Mesenteric fat pad (tissue), 1 donor: ENCODE data around the gene ARIH2. TPM values are rescaled to one million over a fixed set of nuclear protein-coding genes. Genes with fewer than 3 reads are reported as not detected.
"Not testable (repeated sequence)": the region's sequence is repeated elsewhere in the genome, so short reads cannot be mapped to it uniquely, and the experiment has no call there.

Source experiments
- DNase-seq: peaks from one replicate; pipeline ENCODE4 v3.0.0-alpha.2; 2020; ENCODE audit warnings: low spot score
- long read RNA-seq: library from polyadenylated mRNA; unstranded; transcript quantifications from one replicate; pipeline ENCODE4 v2.0.0, GENCODE V29; 2020
- total RNA-seq: library from RNA; stranded (reverse); fragmentation: NEBNext Ultra II Directional; extraction: Animal tissue kit (Norgen Biotek cat#: 25700); gene quantifications from one replicate; pipeline ENCODE4 v1.2.1, GENCODE V29; 2021
- donor health status: DM: yes; HTN: yes; CAD: no.

Gene ARIH2
- total RNA-seq, result 92.3 TPM
- long read RNA-seq, full-length matches to known transcripts, result 173 of 394 reads
- long read RNA-seq, partial matches to known transcripts, result 46 of 394 reads
- long read RNA-seq, other reads (novel, unspliced or antisense), result 175 of 394 reads

GRCh38 chr3:48918388-48919214 lies at the start of gene ARIH2:
TSS of gene ARIH2 (plus strand) at chr3:48918842. CDS start at chr3:48927559, 8,717 bp downstream.
- DNase-seq, result peak; percentile 99

GRCh38 chr3:48877671-48878070 lies 41.0 kb upstream of the ARIH2 start:
- DNase-seq, result no peak

- no peak for DNase-seq
These were observed 39.2 kb upstream of the ARIH2 start for GRCh38 chr3:48879307-48879993.

GRCh38 chr3:48879994-48880377 lies 38.7 kb upstream of the ARIH2 start:
- DNase-seq, result no peak

DNA sequence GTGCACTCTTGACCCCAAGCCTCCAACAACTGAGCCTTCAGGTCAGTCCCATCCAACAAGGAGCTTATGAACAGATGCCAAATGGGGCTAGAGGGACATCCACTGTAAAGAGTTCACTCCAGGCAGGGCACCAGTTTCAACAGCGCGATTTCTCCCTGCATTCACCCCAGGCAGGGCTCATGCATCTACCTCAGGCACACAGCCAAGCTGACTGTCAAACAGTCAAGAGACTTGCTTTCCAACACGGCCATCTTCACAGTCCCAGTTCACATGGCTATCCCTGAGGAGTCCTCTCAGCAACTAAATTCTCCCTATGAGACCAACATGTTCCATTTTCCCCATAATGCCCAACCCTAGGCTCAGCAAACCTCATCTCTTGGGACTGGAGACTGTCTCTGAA lies 37.6 kb upstream of the ARIH2 start:
- DNase-seq, result no peak

- no peak for DNase-seq
These were observed 37.0 kb upstream of the ARIH2 start for GRCh38 chr3:48881652-48882114.

DNA sequence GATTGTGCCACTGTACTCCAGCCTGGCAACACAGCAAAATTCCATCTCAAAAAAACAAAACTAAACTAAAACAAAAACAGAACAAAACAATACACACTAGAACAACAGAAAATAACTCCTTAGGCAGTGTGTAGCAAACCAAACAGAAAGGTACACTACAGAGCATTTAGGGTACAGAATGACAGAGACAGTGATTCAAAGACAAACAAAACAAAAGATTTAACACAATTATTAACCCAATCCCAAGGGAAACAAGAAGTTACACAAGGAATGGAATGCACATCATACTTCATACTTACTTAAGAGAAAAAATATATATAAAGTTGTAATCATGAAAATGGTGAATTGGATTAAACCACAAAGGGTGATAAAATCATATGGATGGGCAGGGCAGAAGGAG lies 32.9 kb upstream of the ARIH2 start:
- no peak for DNase-seq

DNA sequence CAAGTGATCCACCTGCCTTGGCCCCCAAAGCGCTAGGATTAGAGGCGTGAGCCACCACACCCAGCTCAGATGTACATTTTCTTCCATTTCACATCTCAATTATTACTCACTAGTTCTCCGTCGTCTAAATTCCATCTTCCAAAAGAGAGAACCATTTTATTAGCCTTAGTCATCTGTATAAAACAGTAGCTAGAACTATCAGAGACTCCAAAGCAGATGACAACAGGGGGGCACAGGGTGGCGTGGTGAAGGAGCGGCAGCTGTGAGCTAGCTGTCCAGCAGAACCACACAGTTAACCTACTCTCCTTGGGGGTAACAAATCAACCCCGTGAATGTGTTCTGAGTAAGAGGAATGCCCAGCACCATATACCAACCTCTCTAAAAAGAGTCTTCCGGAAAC lies 27.0 kb upstream of the ARIH2 start:
- DNase-seq, result no peak

- DNase-seq, result no peak
These were observed 24.1 kb upstream of the ARIH2 start for GRCh38 chr3:48894516-48894915.

GRCh38 chr3:48896936-48897335 lies 21.7 kb upstream of the ARIH2 start:
- DNase-seq, result no peak

- DNase-seq, result no peak
These were observed 20.9 kb upstream of the ARIH2 start for GRCh38 chr3:48897460-48898376.

DNA sequence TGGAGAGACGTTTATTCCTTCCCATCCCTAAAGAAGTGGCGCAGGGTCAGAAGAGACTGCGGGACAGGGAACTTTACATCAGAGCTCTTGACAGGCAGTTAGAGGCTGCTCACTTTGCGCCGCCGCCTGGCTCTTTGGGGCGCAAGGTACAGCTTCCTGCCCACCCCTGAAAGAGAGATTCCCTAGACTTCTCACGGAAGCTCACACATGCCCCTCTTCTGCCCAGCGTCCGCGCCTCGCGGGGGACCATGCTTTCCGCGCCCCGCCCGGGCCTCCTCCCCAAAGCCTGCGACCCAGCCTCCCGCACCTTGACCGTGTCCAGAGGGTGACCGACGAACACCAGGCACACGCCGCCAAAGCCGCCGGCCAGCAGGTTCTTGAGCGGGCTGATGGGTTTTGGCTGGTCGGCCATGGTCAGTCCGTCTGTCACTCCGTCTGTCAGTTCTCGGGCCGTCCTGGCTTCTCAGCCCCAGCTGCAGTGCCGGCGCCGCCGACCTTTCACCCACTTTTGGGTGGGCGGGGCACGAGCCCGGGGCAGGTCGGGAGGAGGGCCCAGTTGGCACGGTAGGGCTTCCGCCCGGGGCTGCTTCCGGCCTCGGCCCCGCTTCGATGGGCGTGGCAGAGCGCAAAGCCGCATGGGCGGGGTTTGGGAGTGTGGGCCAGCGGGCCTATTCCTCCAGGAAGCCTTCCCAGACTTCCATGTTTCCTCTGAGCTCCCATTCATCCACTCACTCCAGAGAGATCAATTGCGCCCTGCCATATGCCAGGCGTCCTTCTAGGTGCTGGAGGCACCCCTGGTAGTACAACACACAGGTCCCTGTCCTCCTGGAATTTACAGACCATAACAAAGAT lies 20.0 kb upstream of the ARIH2 start, which contains the start of gene SLC25A20:
Gene SLC25A20 (minus strand): TSS at position 500 of the 852 bp plus-strand sequence. CDS start 88 bp downstream, at position 412.
- DNase-seq, result peak; percentile 97

DNA sequence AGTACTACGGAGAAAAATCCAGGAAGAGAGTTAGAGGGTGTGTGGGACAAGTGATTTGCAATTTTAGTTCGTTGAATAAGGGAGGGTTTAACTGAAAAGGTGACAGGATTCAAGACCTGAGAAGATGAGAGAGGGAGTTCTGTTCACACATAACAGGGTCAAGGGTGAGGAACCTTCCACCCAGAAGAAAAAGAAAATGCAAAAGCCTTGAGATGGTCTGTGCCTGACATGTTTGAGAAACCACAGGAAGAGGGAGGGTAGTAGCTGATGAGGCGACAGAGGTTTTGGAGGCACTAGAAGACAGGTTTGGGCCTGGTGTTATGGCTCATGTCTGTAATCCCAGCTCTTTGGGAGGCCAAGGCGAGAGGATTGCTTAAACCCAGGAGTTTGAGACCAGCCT lies 19.4 kb upstream of the ARIH2 start:
- no peak for DNase-seq

DNA sequence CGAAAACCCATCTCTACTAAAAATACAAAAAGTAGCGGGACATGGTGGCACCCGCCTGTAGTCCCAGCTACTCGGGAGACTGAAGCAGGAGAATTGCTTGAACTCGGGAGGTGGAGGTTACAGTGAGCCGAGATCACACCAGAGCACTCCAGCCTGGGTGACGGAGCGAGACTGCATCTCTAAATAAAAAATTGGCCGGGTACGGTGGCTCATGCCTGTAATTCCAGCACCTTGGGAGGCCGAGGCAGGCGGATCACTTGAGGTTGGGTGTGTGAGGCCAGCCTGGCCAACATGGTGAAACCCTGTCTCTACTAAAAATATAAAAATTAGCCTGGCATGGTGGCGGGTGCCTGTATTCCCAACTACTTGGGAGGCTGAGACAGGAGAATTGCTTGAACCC lies 11.6 kb upstream of the ARIH2 start:
- not testable (repeated sequence) for DNase-seq

DNA sequence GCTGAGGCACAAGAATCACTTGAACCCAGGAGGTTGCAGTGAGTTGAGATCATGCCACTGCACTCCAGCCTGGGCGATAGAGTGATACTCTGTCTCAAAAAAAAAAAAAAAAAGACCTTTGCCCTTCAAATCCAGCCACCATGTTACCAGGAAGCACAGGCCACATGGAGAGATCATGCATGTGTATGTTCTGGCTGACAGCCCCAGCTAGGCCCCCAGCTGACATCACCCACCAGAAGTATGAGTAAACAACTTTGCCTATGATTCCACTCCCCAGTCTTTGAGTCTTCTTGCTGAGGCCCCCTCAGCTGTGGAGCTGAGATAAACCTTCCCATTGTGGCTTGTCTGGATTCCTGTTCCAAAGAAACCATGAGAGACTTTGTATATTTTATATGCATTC lies 3.3 kb upstream of the ARIH2 start:
- peak; percentile 16 for DNase-seq

GRCh38 chr3:48919215-48920138 lies 835 bp downstream of the ARIH2 start:
- DNase-seq, result no peak

GRCh38 chr3:48926425-48927392 lies 8.1 kb downstream of the ARIH2 start:
- no peak for DNase-seq

- DNase-seq, result no peak
These were observed 9.3 kb downstream of the ARIH2 start for GRCh38 chr3:48927928-48928327.
